Left ventricle myocardium superior (tissue), 1 donor: ENCODE data around the gene MYO6. TPM values are rescaled to one million over a fixed set of nuclear protein-coding genes. Genes with fewer than 3 reads are reported as not detected.

Source experiments
- ATAC-seq: fragments of 200-7000 bp; cut with Tn5 transposase; one replicate; pipeline ENCODE4 v1.9.1; 2020; ENCODE audit warnings: mild to moderate bottlenecking, moderate library complexity
- DNase-seq: peaks from one replicate; pipeline ENCODE4 v3.0.0-alpha.2; 2020
- intact Hi-C: fragments of 100-400 bp; cut with micrococcal nuclease; formaldehyde crosslinking; loops from one replicate; pipeline ENCODE4 v1.11.0; 2022
- total RNA-seq: library from RNA; stranded (reverse); fragmentation: NEBNext Ultra II Directional; extraction: Animal tissue kit (Norgen Biotek cat#: 25700); gene quantifications from one replicate; pipeline ENCODE4 v1.2.1, GENCODE V29; 2021
- donor health status: DM: no; HTN: yes; CAD: no; lungs with severe emphysema.

Gene MYO6
- total RNA-seq, 1 donor from 2014 or later: 5.5 TPM

DNA sequence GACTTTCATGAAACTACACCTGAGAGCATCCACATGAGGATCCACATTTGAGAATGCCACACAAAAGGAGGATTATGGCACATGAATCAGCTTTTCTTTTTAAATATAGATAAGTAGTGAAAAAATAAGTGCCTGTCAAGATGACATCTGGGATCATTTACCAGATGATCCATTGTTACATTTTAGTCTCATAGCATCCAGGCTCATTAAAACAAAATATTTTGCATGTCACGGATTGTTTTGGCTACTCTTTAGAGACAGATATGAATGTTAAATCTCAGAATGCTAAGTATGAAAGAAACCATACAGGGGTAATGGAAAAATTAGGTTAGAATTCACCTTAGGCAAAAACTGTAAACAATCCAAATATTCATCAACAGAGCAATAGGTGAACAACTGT lies 66.7 kb downstream of the MYO6 start:
- ATAC-seq: no peak
- intact Hi-C loops: no loop called here
- no peak for DNase-seq

DNA sequence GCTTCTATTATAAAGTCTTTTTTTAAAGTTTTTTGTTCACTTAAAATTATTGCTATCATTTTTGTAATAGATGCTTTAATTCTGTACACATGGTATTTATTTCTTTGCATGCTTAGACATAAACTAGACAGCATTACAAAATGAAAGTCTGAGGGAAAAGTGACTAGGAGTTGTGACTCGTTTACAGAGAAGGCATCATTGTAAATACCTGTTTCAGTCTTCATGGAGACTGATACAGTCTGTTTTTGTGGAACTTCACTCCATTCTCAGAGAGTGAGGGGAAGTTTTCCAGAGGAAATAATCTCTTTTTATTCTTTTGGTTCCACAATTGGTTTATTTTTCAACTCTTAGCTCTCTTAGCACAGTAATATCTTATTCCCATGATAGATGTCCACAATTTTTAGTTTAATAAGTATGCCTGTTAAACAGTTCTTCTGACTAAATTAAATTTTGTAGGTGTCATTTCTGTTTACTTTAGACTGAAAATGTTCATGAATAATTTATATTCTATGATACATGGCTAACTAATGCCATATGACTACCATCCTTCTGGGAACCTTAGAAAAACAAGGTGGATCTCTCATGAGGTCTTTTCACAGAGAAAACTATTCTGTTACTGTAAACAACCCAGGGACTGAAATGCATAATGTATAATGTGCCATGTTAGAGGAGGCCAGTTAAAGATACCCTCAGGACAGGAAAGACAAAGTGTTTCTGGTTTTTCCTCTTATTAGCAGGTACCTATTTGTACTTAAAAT lies 69.2 kb downstream of the MYO6 start:
- intact Hi-C loops: no loop called here
- ATAC-seq: no peak
- DNase-seq: no peak

- intact Hi-C loops: no loop called here
- ATAC-seq (no peak), DNase-seq (no peak)
These were observed 70.9 kb downstream of the MYO6 start for GRCh38 chr6:75819776-75820487.

GRCh38 chr6:75824160-75824559 lies 75.1 kb downstream of the MYO6 start:
- no peak for DNase-seq
- intact Hi-C loops: no loop called here
- ATAC-seq: no peak

- ATAC-seq (no peak), DNase-seq (no peak)
- intact Hi-C loops: no loop called here
These were observed 78.1 kb downstream of the MYO6 start for GRCh38 chr6:75827163-75827562.

DNA sequence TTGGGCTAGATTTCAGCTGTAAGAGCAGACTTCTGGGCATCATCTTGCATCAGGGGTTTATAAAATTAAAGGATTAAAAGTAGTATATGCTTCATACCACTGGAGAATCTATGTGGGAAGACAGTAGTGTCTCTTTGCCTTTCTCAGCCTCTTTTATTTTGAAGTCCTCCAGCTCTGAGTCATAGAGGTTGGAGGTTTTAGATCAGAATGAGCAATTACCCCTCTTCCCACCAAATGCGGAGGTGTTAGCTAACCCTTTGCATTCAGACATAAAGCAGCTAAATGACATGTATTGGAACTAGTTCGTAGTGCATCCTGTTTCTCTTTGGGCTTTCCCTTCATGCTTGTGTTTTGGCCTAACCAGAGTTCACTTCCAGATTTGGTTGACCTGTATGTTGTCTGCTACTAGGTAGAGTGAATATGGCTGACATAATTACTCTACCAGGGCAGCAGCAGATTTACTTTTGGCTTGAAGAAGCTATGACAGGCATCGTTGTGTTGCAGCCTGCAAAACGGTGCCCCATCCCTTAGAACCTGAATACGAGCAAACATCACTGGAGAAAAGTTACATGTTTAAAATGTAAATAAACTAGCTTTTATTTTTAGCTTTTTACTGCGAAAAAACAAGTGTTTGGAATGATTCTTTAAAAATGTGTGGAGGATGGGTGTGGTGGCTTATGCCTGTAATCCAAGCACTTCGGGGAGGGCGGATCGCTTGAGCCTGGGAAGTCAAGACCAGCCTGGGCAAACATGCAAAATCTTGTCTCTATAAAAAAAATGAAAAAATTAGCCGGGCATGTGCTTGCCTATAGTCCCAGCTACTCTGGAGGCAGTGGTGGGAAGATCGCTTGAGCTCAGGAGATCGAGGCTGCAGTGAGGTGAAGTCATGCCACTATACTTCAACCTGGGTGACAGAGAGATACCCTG lies 82.2 kb downstream of the MYO6 start:
- intact Hi-C loops: no loop called here
- ATAC-seq (no peak), DNase-seq (no peak)

GRCh38 chr6:75834447-75834846 lies 85.4 kb downstream of the MYO6 start:
- ATAC-seq: no peak
- no peak for DNase-seq
- intact Hi-C loops: no loop called here

- intact Hi-C loops: no loop called here
- DNase-seq (no peak), ATAC-seq (no peak)
These were observed 93.2 kb downstream of the MYO6 start for GRCh38 chr6:75842191-75842590.

DNA sequence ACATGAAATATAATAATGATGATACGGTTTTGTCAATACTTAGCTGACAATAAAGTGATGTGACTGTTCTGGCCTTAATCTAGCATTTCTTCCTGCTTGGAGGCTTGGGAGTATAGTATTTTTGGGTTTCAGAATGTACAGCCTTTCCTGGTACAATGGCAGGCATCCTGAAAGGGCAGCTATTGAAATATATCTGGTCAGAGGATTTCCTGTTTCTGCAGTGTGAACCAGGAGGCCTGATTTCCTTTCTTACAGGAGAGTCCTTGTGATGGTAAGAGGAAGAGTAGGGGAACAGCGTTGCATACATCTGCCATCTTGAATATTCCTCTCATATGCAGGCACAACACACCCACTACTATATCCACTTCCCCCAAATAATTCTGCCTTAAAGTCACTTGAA lies 93.7 kb downstream of the MYO6 start:
- intact Hi-C loops: no loop called here
- DNase-seq (no peak), ATAC-seq (no peak)

- ATAC-seq (no peak), DNase-seq (no peak)
- intact Hi-C loops: no loop called here
These were observed 94.4 kb downstream of the MYO6 start for GRCh38 chr6:75843396-75843795.

GRCh38 chr6:75848274-75848673 lies 99.2 kb downstream of the MYO6 start:
- DNase-seq (no peak), ATAC-seq (no peak)
- intact Hi-C loops: no loop called here

DNA sequence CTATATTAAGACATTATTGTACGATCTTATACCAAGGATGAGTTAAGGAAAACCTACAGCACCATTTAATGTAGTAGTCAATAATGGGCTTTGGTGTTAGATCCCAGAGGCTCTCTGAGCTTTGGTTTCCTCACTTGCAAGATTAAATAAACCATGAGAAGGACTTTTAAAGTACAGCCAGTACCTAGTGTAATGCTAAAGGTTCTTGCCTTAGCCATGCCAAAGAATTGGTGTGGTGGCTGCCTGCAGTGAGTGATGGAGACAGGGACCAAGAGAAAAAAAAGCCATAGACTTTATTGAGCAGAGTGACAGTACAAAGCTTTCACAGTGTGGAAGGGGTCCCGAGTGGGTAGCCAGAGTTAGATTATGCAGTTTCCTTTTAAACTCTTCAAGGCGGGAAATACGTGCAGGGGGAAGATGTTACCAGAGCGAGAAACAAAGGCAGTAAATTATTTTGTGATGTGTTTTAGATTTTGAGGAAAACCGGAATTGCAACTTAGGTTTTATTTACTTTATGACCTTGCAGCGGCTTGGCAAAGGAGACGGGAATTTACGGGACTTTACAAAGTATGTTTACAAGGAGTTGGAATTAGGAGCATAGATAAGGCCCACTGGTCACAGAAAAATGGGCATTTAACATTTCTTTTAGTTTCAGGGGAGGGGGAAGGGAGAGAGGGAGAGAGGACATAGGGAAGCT lies 100.4 kb downstream of the MYO6 start:
- DNase-seq: no peak
- intact Hi-C loops: no loop called here
- ATAC-seq: no peak

DNA sequence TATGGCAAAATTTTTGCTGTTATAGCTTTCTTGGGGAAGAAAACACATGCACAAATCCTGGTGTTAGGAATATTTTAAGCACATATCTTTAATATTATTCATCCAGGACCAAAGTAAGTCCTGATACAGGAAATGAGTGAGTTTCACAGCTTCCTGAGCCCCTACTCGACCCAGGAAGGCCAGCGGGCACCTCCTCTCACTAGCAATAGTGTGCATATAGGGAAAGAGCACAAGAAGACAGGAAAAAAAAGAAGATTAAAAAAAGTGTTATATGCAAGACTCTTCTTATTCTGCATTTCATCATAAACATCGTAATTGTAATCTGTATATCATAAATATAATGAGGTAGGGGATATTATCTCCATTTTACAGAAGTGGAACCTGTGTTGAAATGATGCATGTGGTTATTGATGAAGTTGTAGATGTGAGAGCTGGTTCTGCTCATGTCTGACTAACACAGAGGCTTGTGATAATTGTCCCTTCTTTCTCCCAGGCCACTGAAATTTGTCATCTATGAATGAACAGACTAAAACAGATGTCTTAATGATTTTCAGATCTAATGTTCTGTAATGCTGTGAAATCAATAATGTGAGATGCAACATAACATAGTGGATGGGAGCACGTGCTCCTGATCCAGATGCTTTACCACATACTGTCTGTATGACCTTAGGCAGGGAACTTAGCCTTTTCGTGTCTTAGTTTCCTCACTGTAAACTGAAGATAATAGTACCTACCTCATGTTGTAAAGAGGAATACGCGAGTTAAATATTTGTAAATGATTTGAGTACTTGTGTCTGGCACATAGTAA lies 101.2 kb downstream of the MYO6 start:
- intact Hi-C loops: no loop called here
- DNase-seq (no peak), ATAC-seq (no peak)

DNA sequence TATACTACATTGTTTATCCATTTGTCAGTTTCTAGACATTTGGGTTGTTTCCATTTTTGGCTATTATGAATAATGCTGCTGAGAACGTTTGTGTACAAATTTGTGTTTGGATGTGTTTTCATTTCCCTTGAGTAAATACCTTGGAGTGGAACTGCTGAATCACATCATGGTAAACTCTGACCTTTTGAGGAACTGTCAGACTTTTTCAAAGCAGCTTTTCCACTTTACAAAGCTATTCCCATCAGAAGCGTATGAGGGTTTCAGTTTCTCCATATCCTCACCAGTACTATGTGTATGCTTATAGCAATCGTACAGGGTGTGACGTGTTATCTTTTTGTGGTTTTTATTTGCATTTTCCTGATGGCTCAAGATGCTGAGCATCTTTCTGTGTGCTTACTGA lies 103.7 kb downstream of the MYO6 start:
- no peak for ATAC-seq
- DNase-seq: no peak
- intact Hi-C loops: no loop called here

- DNase-seq (no peak), ATAC-seq (no peak)
- intact Hi-C loops: no loop called here
These were observed 104.8 kb downstream of the MYO6 start for GRCh38 chr6:75853806-75854205.

- ATAC-seq: no peak
- intact Hi-C loops: no loop called here
- DNase-seq: no peak
These were observed 106.0 kb downstream of the MYO6 start for GRCh38 chr6:75855052-75855451.

- DNase-seq (no peak), ATAC-seq (no peak)
- intact Hi-C loops: no loop called here
These were observed 107.9 kb downstream of the MYO6 start for GRCh38 chr6:75856902-75857301.

DNA sequence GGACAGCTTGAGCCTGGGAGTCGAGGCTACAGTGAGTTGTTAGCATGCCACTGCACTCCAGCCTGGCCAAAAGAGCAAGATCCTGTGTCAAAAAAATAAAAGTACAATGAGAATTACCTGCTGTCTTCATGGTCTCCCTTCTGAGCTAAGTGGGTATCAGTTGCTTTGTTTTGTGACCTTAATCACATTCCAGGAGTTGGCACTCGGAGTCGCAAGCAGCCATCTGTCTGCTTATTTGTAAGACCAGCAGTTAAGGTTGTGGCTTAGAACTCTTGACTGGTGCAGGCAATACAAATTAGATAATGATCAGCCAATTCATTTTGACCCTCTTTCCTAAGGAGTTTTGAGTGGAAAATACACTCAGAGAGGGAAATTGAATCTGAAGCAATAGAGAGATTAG lies 114.0 kb downstream of the MYO6 start:
- ATAC-seq (no peak), DNase-seq (no peak)
- intact Hi-C loops: no loop called here

GRCh38 chr6:75863784-75864183 lies 114.7 kb downstream of the MYO6 start:
- intact Hi-C loops: no loop called here
- no peak for ATAC-seq
- no peak for DNase-seq
